ENCODE results near the gene SPACA9. TPM values are rescaled to one million over a fixed set of nuclear protein-coding genes. Genes with fewer than 3 reads are reported as not detected.

The SPACA9 gene
- total and polyA plus RNA-seq, 10 of the 15 experiments (the other 5 are each of a cell fraction or from before 2014, with no cell fraction given): 0.68 to 2.9 (median 1.0) TPM

- ChIA-PET SMC1A (ENCODE audit: uncharacterized antibody, unreplicated experiment) (interaction anchor here (1.0 to 1.2 kb wide), 3 partner anchors 23 to 53 kb away, joined by 3 to 9 read pairs (median 7); no protein-coding TSS in a partner anchor), POLR2A (interaction anchor here (0.9 kb wide), 1 partner anchor 53 kb away, joined by 3 read pairs; no protein-coding TSS in a partner anchor), CTCF (interaction anchor here (0.6 to 1.3 kb wide), 13 partner anchors 10 to 203 kb away, joined by 3 to 29 read pairs (median 3); no protein-coding TSS in a partner anchor), RAD21 (ENCODE audit: unreplicated experiment) (interaction anchor here (0.7 to 1.8 kb wide), 2 partner anchors 51 to 53 kb away, joined by 3 to 7 read pairs; no protein-coding TSS in a partner anchor)
- Histone ChIP-seq H3K36me3 (ENCODE audit: control insufficient read depth in 2 of 2, insufficient read depth in 2 of 2, low read length in 1 of 2) (no peaks in the 10 kb centered on the region), H3K4me3 (no peak overlapping the region), H3K27me3 (replicated peaks in 1 of 2; ENCODE audit: control insufficient read depth in 2 of 2, insufficient read depth in 2 of 2, low read length in 1 of 2) (no peaks in the 10 kb centered on the region; a peak in 1 of 4 replicates), H3K9me3 (replicated peaks; ENCODE audit: control insufficient read depth, insufficient read depth, low read length) (no peaks in the 10 kb centered on the region), H3K4me2 (ENCODE audit: control insufficient read depth, insufficient read depth) (no peak overlapping the region), H3K79me2 (ENCODE audit: control insufficient read depth, insufficient read depth, low read length) (no peaks in the 10 kb centered on the region), H3K27ac (ENCODE audit: control insufficient read depth, insufficient read depth) (no peak overlapping the region), H4K20me1 (ENCODE audit: control insufficient read depth, insufficient read depth) (no peaks in the 10 kb centered on the region), H3K9ac (ENCODE audit: control insufficient read depth, insufficient read depth, low read length) (no peak overlapping the region), H2AFZ (ENCODE audit: control insufficient read depth, low read depth, low read length) (no peak overlapping the region; the same call in 1 of the 2 replicates), H3K4me1 (ENCODE audit: control insufficient read depth, insufficient read depth, low read length) (no peaks in the 10 kb centered on the region)
- ATAC-seq (no peak), FAIRE-seq (no peak), DNase-seq (ENCODE audit: low read depth, low spot score) (no peak)
- BruUV-seq (replicated peaks): no TSS peak
- 64% methylated on average over 12 of the region's 12 CpGs for WGBS (ENCODE audit: insufficient coverage, insufficient replicate concordance, low lambda C conversion rate, missing lambda C conversion rate)
- in situ Hi-C loops (cut with MboI): no loop called here
- TF ChIP-seq ELK1 (IDR thresholded peaks at IDR 0.05; ENCODE audit: low read depth, low read length) (no peak), SMARCA5 (IDR thresholded peaks at IDR 0.05) (no peak)
- intact Hi-C loops (cut with micrococcal nuclease; ENCODE audit: unreplicated experiment): no loop called here
These were observed 29.5 kb upstream of the SPACA9 start for GRCh38 chr9:132849185-132849706.

GRCh38 chr9:132853482-132853881 is 25.2 kb upstream of the SPACA9 start:
- ChIA-PET POLR2A (no interaction called here), RAD21 (ENCODE audit: unreplicated experiment) (no interaction called here), SMC1A (ENCODE audit: uncharacterized antibody, unreplicated experiment) (no interaction called here), CTCF (no interaction called here)
- Histone ChIP-seq H3K4me2 (ENCODE audit: control insufficient read depth, insufficient read depth) (no peak overlapping the region), H3K79me2 (ENCODE audit: control insufficient read depth, insufficient read depth, low read length) (no peaks in the 10 kb centered on the region), H3K36me3 (ENCODE audit: control insufficient read depth in 2 of 2, insufficient read depth in 2 of 2, low read length in 1 of 2) (no peaks in the 10 kb centered on the region), H3K27me3 (replicated peaks in 1 of 2; ENCODE audit: control insufficient read depth in 2 of 2, insufficient read depth in 2 of 2, low read length in 1 of 2) (no peaks in the 10 kb centered on the region; a peak in 1 of 4 replicates), H3K9ac (ENCODE audit: control insufficient read depth, insufficient read depth, low read length) (no peak overlapping the region), H3K4me3 (no peak overlapping the region), H3K4me1 (ENCODE audit: control insufficient read depth, insufficient read depth, low read length) (no peaks in the 10 kb centered on the region), H4K20me1 (ENCODE audit: control insufficient read depth, insufficient read depth) (no peaks in the 10 kb centered on the region), H2AFZ (ENCODE audit: control insufficient read depth, low read depth, low read length) (no peak overlapping the region), H3K9me3 (replicated peaks; ENCODE audit: control insufficient read depth, insufficient read depth, low read length) (no peaks in the 10 kb centered on the region), H3K27ac (ENCODE audit: control insufficient read depth, insufficient read depth) (no peak overlapping the region)
- DNase-seq (ENCODE audit: low read depth, low spot score) (no peak), FAIRE-seq (no peak), ATAC-seq (no peak)
- in situ Hi-C loops (cut with MboI): no loop called here
- BruUV-seq (replicated peaks): no TSS peak
- intact Hi-C loops (cut with micrococcal nuclease; ENCODE audit: unreplicated experiment): no loop called here
- 79% methylated on average over 3 of the region's 4 CpGs for WGBS (ENCODE audit: insufficient coverage, insufficient replicate concordance, low lambda C conversion rate, missing lambda C conversion rate)
- TF ChIP-seq, protein P1, sequence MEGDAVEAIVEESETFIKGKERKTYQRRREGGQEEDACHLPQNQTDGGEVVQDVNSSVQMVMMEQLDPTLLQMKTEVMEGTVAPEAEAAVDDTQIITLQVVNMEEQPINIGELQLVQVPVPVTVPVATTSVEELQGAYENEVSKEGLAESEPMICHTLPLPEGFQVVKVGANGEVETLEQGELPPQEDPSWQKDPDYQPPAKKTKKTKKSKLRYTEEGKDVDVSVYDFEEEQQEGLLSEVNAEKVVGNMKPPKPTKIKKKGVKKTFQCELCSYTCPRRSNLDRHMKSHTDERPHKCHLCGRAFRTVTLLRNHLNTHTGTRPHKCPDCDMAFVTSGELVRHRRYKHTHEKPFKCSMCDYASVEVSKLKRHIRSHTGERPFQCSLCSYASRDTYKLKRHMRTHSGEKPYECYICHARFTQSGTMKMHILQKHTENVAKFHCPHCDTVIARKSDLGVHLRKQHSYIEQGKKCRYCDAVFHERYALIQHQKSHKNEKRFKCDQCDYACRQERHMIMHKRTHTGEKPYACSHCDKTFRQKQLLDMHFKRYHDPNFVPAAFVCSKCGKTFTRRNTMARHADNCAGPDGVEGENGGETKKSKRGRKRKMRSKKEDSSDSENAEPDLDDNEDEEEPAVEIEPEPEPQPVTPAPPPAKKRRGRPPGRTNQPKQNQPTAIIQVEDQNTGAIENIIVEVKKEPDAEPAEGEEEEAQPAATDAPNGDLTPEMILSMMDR (IDR thresholded peaks at IDR 0.05 in 2 of 3, conservative IDR thresholded peaks at IDR 0.05 in 1 of 3; ENCODE audit: control insufficient read depth in 2 of 3, extremely low read depth in 1 of 3, insufficient read depth in 1 of 3, low read depth in 3 of 3, low read length in 3 of 3): no peak
- no peak for TF ChIP-seq WRNIP1 (IDR thresholded peaks at IDR 0.05; ENCODE audit: borderline replicate concordance, low read depth, low read length)
- TF ChIP-seq ZSCAN29 (IDR thresholded peaks at IDR 0.05): no peak
- no peak for TF ChIP-seq CBFB (IDR thresholded peaks at IDR 0.05; ENCODE audit: low read depth)
- TF ChIP-seq BRCA1 (IDR thresholded peaks at IDR 0.05; ENCODE audit: low read depth, low read length): no peak
- no peak for TF ChIP-seq E2F8 (IDR thresholded peaks at IDR 0.05; ENCODE audit: low read depth, partially characterized antibody)

Measured in GM12878 (cell line).